ENCODE results near the gene CEP72.

CEP72 gene

DNA sequence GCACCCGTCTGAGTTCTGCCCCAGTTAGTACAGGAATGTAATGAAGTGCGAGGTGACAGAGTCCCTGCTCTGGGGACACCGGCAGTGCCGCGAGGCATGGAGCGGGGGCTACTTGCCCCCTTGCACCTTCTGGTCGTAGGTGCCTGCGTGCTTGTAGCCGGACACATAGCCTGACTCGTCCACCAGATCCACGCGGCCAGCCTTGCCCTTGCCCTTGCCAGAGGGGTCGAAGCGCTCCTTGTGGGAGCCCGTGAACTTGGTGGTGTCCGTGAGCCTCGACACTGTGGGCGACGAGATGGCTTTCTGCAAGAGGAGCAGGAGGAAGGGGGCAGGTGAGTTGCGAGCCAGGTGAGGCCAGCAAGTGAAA is 52.8 kb downstream of the CEP72 start:
- TF ChIP-seq, protein P1, sequence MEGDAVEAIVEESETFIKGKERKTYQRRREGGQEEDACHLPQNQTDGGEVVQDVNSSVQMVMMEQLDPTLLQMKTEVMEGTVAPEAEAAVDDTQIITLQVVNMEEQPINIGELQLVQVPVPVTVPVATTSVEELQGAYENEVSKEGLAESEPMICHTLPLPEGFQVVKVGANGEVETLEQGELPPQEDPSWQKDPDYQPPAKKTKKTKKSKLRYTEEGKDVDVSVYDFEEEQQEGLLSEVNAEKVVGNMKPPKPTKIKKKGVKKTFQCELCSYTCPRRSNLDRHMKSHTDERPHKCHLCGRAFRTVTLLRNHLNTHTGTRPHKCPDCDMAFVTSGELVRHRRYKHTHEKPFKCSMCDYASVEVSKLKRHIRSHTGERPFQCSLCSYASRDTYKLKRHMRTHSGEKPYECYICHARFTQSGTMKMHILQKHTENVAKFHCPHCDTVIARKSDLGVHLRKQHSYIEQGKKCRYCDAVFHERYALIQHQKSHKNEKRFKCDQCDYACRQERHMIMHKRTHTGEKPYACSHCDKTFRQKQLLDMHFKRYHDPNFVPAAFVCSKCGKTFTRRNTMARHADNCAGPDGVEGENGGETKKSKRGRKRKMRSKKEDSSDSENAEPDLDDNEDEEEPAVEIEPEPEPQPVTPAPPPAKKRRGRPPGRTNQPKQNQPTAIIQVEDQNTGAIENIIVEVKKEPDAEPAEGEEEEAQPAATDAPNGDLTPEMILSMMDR (IDR thresholded peaks at IDR 0.05; ENCODE audit: insufficient read depth, missing control alignments), result no peak
- DNase-seq (ENCODE audit: insufficient read length, low spot score) (no peak), FAIRE-seq (no peak)

DNA sequence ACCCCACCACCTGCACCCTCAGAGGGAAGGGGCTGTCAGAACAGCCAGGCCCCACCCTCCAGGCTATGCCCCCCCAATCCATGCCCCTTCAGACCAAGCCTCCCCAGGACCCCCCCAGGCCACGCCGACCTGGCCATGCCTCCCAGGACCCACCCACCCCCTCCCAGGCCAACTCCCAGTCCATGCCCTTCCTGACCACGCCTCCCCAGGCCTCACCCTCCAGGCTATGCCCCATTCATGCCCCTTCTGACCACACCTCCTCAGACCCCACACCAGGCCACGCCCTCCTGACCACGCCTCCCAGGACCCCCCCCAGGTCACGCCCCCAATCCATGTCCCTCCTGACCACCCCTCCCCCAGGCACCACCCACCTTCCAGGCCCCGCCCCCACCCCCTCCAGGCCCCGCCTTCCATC is 53.4 kb downstream of the CEP72 start:
- DNase-seq (ENCODE audit: insufficient read length, low spot score) (no peak), FAIRE-seq (no peak)
- TF ChIP-seq, protein P1 (IDR thresholded peaks at IDR 0.05; ENCODE audit: insufficient read depth, missing control alignments), result no peak

DNA sequence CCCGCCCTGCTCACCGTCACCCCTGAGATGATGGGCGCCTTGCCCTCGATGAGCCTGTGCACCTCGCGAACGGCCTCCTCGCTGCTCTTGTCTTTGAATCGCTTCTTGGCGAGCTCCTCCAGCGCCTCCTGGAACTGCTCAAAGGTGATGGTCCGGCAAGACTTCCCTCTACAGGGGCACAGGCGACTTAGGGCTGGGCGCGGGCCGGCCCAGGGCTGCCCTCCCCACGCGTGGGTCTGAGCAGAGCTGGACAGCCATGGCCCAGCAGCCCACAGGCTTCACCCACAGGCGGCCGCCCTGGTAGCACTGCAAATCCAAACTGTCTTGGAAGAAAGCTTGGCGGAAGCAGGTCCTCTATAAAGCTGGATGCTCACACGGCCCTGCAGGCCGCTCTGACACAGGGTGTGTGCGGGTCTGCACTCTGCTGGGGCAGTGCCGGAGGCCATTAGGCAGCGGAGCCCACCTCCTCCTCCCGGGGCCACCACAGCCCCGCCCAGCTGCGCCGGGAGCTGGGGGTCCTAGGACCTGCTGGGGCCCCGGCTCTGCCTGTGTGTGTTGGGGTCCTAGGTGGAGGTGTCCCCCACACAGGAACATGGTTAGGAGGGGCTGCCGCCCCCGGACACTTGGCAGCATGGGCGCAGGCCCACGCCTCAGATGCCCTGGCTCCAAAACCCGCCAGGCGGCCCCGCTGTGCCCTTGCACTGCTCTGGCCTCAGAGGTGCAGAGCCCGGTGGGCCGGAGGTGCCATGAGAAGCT is 54.0 kb downstream of the CEP72 start:
- DNase-seq (ENCODE audit: insufficient read length, low spot score) (no peak), FAIRE-seq (no peak)
- TF ChIP-seq, protein P1 (IDR thresholded peaks at IDR 0.05; ENCODE audit: insufficient read depth, missing control alignments), result no peak

DNA sequence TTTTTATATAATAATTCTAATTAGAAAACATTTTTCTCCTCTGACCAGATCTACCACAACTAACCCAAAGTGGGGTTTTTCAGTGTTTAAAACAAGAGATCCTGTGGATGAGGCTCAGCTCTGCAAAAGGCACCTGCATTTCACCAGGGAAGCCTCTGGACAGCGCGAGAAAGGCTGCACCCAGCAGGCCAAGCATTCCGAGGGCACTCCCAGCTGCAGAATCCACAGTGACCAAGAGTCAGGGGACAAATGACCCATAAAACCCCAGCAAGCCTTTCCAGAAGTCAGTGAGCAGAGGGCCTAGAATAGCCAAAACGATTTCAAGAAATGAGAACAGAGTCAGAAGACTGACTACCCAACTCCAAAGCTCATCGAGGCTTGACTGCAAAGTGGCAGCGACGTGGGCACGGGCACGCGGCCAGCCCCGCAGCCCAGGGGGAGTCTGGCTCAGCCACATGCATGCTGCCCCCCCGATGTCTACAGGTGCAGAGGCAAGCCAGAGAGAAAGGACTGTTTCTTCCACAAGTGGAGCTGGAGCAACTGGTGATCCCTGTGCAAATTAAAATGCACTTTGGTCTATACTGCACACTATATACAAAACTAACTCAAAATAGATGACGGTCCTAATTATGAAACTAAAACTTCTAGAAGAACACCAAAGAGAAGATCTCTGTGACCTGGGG is 54.8 kb downstream of the CEP72 start:
- FAIRE-seq (no peak), DNase-seq (ENCODE audit: insufficient read length, low spot score) (no peak)
- TF ChIP-seq, protein P1 (IDR thresholded peaks at IDR 0.05; ENCODE audit: insufficient read depth, missing control alignments), result no peak

DNA sequence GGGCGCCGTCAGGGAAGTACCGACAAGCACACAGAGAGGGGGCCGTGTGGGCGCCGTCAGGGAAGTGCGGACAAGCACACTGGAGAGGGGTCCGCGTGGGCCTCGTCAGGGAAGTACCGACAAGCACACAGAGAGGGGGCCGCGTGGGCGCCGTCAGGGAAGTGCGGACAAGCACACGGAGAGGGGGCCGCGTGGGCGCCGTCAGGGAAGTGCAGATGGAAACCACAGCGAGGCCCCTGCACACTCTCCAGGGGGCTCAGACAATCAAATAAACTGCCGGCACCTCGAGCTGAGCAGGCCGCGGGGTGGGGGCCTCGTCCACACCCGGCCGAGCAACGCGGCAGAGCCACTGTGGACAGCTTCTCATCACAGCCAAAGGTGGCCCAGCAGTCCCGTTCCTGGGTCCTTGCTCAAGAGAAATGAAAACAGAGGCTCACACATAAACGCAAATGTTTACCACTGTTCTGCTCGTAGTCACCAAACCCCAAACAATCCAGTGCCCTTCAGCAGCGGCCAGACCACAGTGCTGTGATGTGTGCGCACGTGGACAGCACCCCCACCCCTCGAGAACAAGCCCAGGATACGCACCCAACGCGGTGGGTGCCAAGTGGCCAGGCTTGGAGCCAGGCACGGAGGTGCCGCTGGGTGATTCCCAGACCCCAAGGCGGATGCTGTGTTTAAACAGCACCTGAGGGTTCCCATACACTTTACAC is 56.3 kb downstream of the CEP72 start:
- no peak for FAIRE-seq
- TF ChIP-seq, protein P1 (IDR thresholded peaks at IDR 0.05; ENCODE audit: insufficient read depth, missing control alignments), result no peak
- no peak for DNase-seq (ENCODE audit: insufficient read length, low spot score)

DNA sequence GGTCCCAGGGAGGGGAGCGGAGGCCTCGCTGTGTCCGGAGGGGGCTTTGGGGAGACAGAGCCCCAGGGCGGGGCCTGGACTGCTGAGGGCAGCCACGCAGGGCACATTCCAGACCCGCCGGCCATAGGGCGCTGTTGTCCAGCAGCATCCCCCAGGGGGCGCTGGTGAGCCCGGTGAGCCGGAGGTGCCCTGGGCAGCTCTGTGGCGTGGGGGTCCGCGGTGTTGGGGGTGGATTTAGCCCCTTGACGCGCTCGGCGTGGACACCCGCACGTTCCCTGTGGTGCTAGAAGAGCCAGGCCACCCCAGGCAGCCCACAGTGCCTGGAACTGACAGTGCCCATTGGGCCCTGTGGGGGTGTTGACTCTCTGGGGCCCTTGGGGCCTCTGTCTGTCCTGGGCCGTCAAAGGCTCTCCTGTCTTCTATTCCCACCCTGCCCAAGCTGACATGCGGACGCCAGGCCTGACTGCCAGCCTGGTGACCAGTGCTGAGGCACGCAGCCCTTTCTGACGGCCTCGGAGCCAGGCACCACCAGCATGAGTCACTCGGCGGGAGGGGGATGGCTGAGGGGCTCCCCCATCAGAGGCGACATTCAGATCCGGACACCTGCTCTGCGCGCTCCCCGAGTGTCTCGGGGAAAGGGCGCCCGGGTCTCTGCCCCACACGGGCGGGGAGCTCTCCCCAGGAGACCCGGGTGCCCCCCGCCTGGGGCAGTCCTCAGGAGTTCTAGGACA is 57.1 kb downstream of the CEP72 start:
- DNase-seq (ENCODE audit: insufficient read length, low spot score) (no peak), FAIRE-seq (no peak)
- TF ChIP-seq, protein P1 (IDR thresholded peaks at IDR 0.05; ENCODE audit: insufficient read depth, missing control alignments), result peak; percentile 48

Measured in D721Med (cell line).